IgD-negative memory B cell (primary cell): ENCODE measurements around the gene RGS8. TPM values are rescaled to one million over a fixed set of nuclear protein-coding genes. Genes with fewer than 3 reads are reported as not detected.

Source experiments
- H3K27ac Mint-ChIP-seq, 3 donors: one replicate each; pipeline ENCODE4 v1.8.0; 2020 to 2022; ENCODE audit warnings: mild to moderate bottlenecking in 3 of 3, mixed read lengths in 3 of 3, moderate library complexity in 1 of 3
- H3K27me3 Mint-ChIP-seq: one replicate; pipeline ENCODE4 v1.8.0; 2021; ENCODE audit warnings: mixed read lengths
- H3K36me3 Mint-ChIP-seq: one replicate; pipeline ENCODE4 v1.8.0; 2020; ENCODE audit warnings: mild to moderate bottlenecking, mixed read lengths
- H3K4me1 Mint-ChIP-seq, 3 donors: one replicate each; pipeline ENCODE4 v1.8.0; 2020 to 2022; ENCODE audit warnings: mixed read lengths in 3 of 3, mild to moderate bottlenecking in 1 of 3
- H3K4me3 Mint-ChIP-seq, 4 donors: one replicate each; pipeline ENCODE4 v1.8.0; 2020 to 2022; ENCODE audit warnings: mild to moderate bottlenecking in 4 of 4, mixed read lengths in 4 of 4, moderate library complexity in 3 of 4
- H3K9me3 Mint-ChIP-seq, 3 donors: one replicate each; pipeline ENCODE4 v1.8.0; 2020 to 2021; ENCODE audit warnings: mixed read lengths in 3 of 3, mild to moderate bottlenecking in 1 of 3
- polyA plus RNA-seq: library from polyadenylated mRNA; unstranded; fragments of 300-500 nt; fragmentation: Illumina TruSeq; gene quantifications from one replicate; pipeline ENCODE4 v1.2.3, GENCODE V29; 2021

RGS8 gene
- polyA plus RNA-seq, 1 donor from 2014 or later = not detected

- Mint-ChIP-seq H3K9me3 (peaks cover 0 to 3% (median 2%) of the 10 kb centered on the region in 3 donors), H3K27ac (no peak overlapping the region), H3K4me3 (peak overlapping the region in 2 of 4 donors; percentile 29 to 55), H3K4me1 (peaks cover 10 to 15% (median 15%) of the 10 kb centered on the region in 3 donors), H3K27me3 (peaks cover 10% of the 10 kb centered on the region), H3K36me3 (peaks cover 4% of the 10 kb centered on the region)
Measured at GRCh38 chr1:182644886-182645285, 39.5 kb downstream of the RGS8 start.

GRCh38 chr1:182643699-182644098 is 40.7 kb downstream of the RGS8 start:
- H3K36me3 Mint-ChIP-seq = peaks cover 4% of the 10 kb centered on the region
- peaks cover 7% of the 10 kb centered on the region for H3K27me3 Mint-ChIP-seq
- peak overlapping the region in 1 of 4 donors; percentile 1 for H3K4me3 Mint-ChIP-seq
- H3K4me1 Mint-ChIP-seq = peaks cover 5 to 13% (median 12%) of the 10 kb centered on the region in 3 donors
- peaks cover 0 to 3% (median 2%) of the 10 kb centered on the region in 3 donors for H3K9me3 Mint-ChIP-seq
- H3K27ac Mint-ChIP-seq = peak overlapping the region in 1 of 3 donors; percentile 16

GRCh38 chr1:182642461-182642860 is 41.9 kb downstream of the RGS8 start:
- H3K27ac Mint-ChIP-seq = no peak overlapping the region
- H3K9me3 Mint-ChIP-seq = peaks cover 0 to 3% (median 2%) of the 10 kb centered on the region in 3 donors
- peaks cover 5 to 13% (median 12%) of the 10 kb centered on the region in 3 donors for H3K4me1 Mint-ChIP-seq
- H3K4me3 Mint-ChIP-seq = no peak overlapping the region
- H3K27me3 Mint-ChIP-seq = peaks cover 3% of the 10 kb centered on the region
- peaks cover 4% of the 10 kb centered on the region for H3K36me3 Mint-ChIP-seq

GRCh38 chr1:182641561-182641960 is 42.8 kb downstream of the RGS8 start:
- Mint-ChIP-seq H3K27ac (peak overlapping the region in 1 of 3 donors; percentile 17), H3K9me3 (peaks cover 0 to 3% (median 2%) of the 10 kb centered on the region in 3 donors), H3K36me3 (peaks cover 4% of the 10 kb centered on the region), H3K4me3 (no peak overlapping the region), H3K4me1 (peaks cover 5 to 13% (median 12%) of the 10 kb centered on the region in 3 donors), H3K27me3 (peaks cover 3% of the 10 kb centered on the region)

- no peak overlapping the region for H3K27ac Mint-ChIP-seq
- peaks cover 0 to 3% (median 2%) of the 10 kb centered on the region in 3 donors for H3K9me3 Mint-ChIP-seq
- H3K4me3 Mint-ChIP-seq = no peak overlapping the region
- H3K27me3 Mint-ChIP-seq = peaks cover 3% of the 10 kb centered on the region
- H3K36me3 Mint-ChIP-seq = peaks cover 4% of the 10 kb centered on the region
- H3K4me1 Mint-ChIP-seq = peaks cover under 1 to 6% (median 6%) of the 10 kb centered on the region in 3 donors
Measured at GRCh38 chr1:182639330-182639729, 45.1 kb downstream of the RGS8 start.

- H3K27ac Mint-ChIP-seq = no peak overlapping the region
- peaks cover under 1% of the 10 kb centered on the region for H3K36me3 Mint-ChIP-seq
- peaks cover 3% of the 10 kb centered on the region for H3K27me3 Mint-ChIP-seq
- peaks cover 0 to 3% (median 0%) of the 10 kb centered on the region in 3 donors for H3K9me3 Mint-ChIP-seq
- no peak overlapping the region for H3K4me3 Mint-ChIP-seq
- peaks cover 15 to 18% (median 15%) of the 10 kb centered on the region in 3 donors for H3K4me1 Mint-ChIP-seq
Measured at GRCh38 chr1:182637769-182638168, 46.6 kb downstream of the RGS8 start.

- Mint-ChIP-seq H3K4me1 (peaks cover 23 to 29% (median 27%) of the 10 kb centered on the region in 3 donors), H3K9me3 (no peaks in the 10 kb centered on the region), H3K36me3 (no peaks in the 10 kb centered on the region), H3K27ac (no peak overlapping the region), H3K27me3 (peaks cover 3% of the 10 kb centered on the region), H3K4me3 (no peak overlapping the region)
Measured at GRCh38 chr1:182635871-182636270, 48.5 kb downstream of the RGS8 start.

Other genes with a start within 250 kb of the RGS8 start
- gene RGSL1, start 234.4 kb downstream of the RGS8 start, polyA plus RNA-seq = not detected
- 8.9 TPM for gene RNASEL, start 95.3 kb downstream of the RGS8 start, polyA plus RNA-seq
- gene RGS16, start 80.2 kb downstream of the RGS8 start, polyA plus RNA-seq = 1.9 TPM
- 4.8 TPM for gene NPL, start 105.2 kb upstream of the RGS8 start, polyA plus RNA-seq
- gene DHX9, start 154.8 kb upstream of the RGS8 start, polyA plus RNA-seq = 93.7 TPM